Measurements from ENCODE around the gene ANKRD42. TPM values are rescaled to one million over a fixed set of nuclear protein-coding genes. Genes with fewer than 3 reads are reported as not detected.

ANKRD42 gene
- total and polyA plus RNA-seq, 2 of the 8 experiments (the other 6 are each of a cell fraction or from before 2014, with no cell fraction given), result 2.0 to 5.5 TPM

GRCh38 chr11:83194281-83195142 is 1.0 kb downstream of the ANKRD42 start:
- POLR2A ChIA-PET (ENCODE audit: partially characterized antibody), result interaction anchor here (1.0 to 3.6 kb wide), 4 partner anchors 10 to 293 kb away, joined by 3 to 17 read pairs (median 4); partner anchors contain the start of genes DDIAS and PCF11

More at GRCh38 chr11:83194281-83195142, 1.0 kb downstream of the ANKRD42 start:
- CTCF ChIA-PET (ENCODE audit: partially characterized antibody), result no interaction called here
- H4K8ac ChIP-seq (ENCODE audit: extremely low read depth, insufficient read depth, low read length), result peak overlapping the region; percentile 59
- H2BK20ac ChIP-seq (ENCODE audit: low read length), result no peak overlapping the region
- FAIRE-seq, result no peak
- H4K5ac ChIP-seq (ENCODE audit: insufficient read length, low read depth, low read length), result no peak overlapping the region
- H3K4me2 ChIP-seq (ENCODE audit: insufficient read depth in 1 of 2, low read depth in 2 of 2, low read length in 2 of 2), result peak overlapping the region; percentile 97
- H3K18ac ChIP-seq (ENCODE audit: extremely low read depth, low read length), result no peak overlapping the region
- no peak overlapping the region for H3K23ac ChIP-seq (ENCODE audit: insufficient read length)
- H2BK12ac ChIP-seq (ENCODE audit: low read depth, low read length), result no peak overlapping the region
- H3K56ac ChIP-seq (replicated peaks; ENCODE audit: insufficient read length, low read depth, low read length), result no peak overlapping the region
- H3K4me1 ChIP-seq (replicated peaks in 1 of 4; ENCODE audit: control insufficient read depth in 3 of 4, insufficient read depth in 4 of 4, low read length in 3 of 4), result peaks cover 0 to 2% (median 0%) of the 10 kb centered on the region in 4 experiments; a peak in 1 of 7 replicates
- H2AFZ ChIP-seq (ENCODE audit: low read length), result peak overlapping the region; percentile 93; the same call in 1 of the 2 replicates
- H2BK120ac ChIP-seq (replicated peaks; ENCODE audit: low read depth, low read length), result no peak overlapping the region
- DNase-seq (ENCODE audit: low read depth in 1 of 2, low spot score in 2 of 2), result peak in 1 of 2 experiments; percentile 57
- H4K91ac ChIP-seq (replicated peaks; ENCODE audit: insufficient read length, low read length), result no peak overlapping the region
- H3K4me3 ChIP-seq (ENCODE audit: extremely low read depth in 1 of 4, insufficient read depth in 2 of 4, low read depth in 3 of 4, low read length in 4 of 4), result peak overlapping the region; percentile 65 to 99 (median 95)
- no peak overlapping the region for H3K14ac ChIP-seq (ENCODE audit: insufficient read length)
- H3K79me2 ChIP-seq (ENCODE audit: control insufficient read depth in 1 of 2, insufficient read depth in 2 of 2, low read length in 2 of 2), result peaks cover 5 to 16% of the 10 kb centered on the region in 2 experiments
- H2BK5ac ChIP-seq (ENCODE audit: low read depth, low read length), result no peak overlapping the region
- peaks cover 0 to 2% (median 0%) of the 10 kb centered on the region in 4 experiments; a peak in 2 of 7 replicates for H3K27me3 ChIP-seq (replicated peaks in 1 of 4; ENCODE audit: control insufficient read depth in 3 of 4, extremely low read depth in 1 of 4, insufficient read depth in 3 of 4, low read length in 3 of 4)
- no peak overlapping the region for H2BK15ac ChIP-seq (ENCODE audit: low read length)
- H3K9ac ChIP-seq (replicated peaks in 1 of 4; ENCODE audit: extremely low read depth in 1 of 4, low read depth in 3 of 4, low read length in 3 of 4), result peak overlapping the region; percentile 45 to 85 (median 68)
- peaks cover 10% of the 10 kb centered on the region for H3K23me2 ChIP-seq (ENCODE audit: low read depth, low read length)
- H3K27ac ChIP-seq (ENCODE audit: low read depth, low read length), result no peak overlapping the region
- no peak overlapping the region for H2AK5ac ChIP-seq (ENCODE audit: low read depth, low read length)
- peaks cover 4 to 26% (median 12%) of the 10 kb centered on the region in 4 experiments; a peak in 7 of 8 replicates for H3K36me3 ChIP-seq (ENCODE audit: control insufficient read depth in 2 of 4, insufficient read depth in 4 of 4, low read length in 3 of 4)
- no peaks in the 10 kb centered on the region for H4K20me1 ChIP-seq (replicated peaks in 1 of 2; ENCODE audit: control insufficient read depth in 1 of 2, insufficient read depth in 2 of 2, low read length in 2 of 2)
- H3K79me1 ChIP-seq (ENCODE audit: low read depth, low read length), result 0 out of 2 replicates have a peak, but pooled peaks cover 4% of the 10 kb centered on the region
- TF ChIP-seq KDM4A (IDR thresholded peaks at IDR 0.05; ENCODE audit: low read depth, low read length, severe bottlenecking), result peak; percentile 28
- TF ChIP-seq RBBP5 (IDR thresholded peaks at IDR 0.05; ENCODE audit: borderline replicate concordance, low read depth, low read length), result peak; percentile 79; the same call in 1 of the 2 replicates
- peak; percentile 71 for TF ChIP-seq CEBPB (IDR thresholded peaks at IDR 0.05; ENCODE audit: low read depth, low read length)
- TF ChIP-seq POLR2AphosphoS5 (IDR thresholded peaks at IDR 0.05; ENCODE audit: low read depth, low read length), result no peak
- no peak for TF ChIP-seq TCF12 (IDR thresholded peaks at IDR 0.05; ENCODE audit: low read depth, low read length)
- TF ChIP-seq SUZ12 (IDR thresholded peaks at IDR 0.05; ENCODE audit: low read length), result peak; percentile 48; the same call in 1 of the 2 replicates
- peak; percentile 76 for TF ChIP-seq TBP (IDR thresholded peaks at IDR 0.05; ENCODE audit: low read depth, low read length)
- TF ChIP-seq TAF1 (IDR thresholded peaks at IDR 0.05; ENCODE audit: low read depth, low read length), result peak; percentile 15; the same call in 1 of the 2 replicates
- WGBS, 2 experiments (ENCODE audit: extremely low coverage in 1 of 2, insufficient coverage in 1 of 2, insufficient read length in 1 of 2, insufficient replicate concordance in 2 of 2, low coverage in 1 of 2, low lambda C conversion rate in 2 of 2, missing lambda C conversion rate in 1 of 2), result 12% methylated on average over 24 of the region's 35 CpGs; no CpG with 5 or more reads in 1 of the 2 experiments
- H3K4ac ChIP-seq (replicated peaks; ENCODE audit: insufficient read length, low read depth, low read length), result no peak overlapping the region
- no peaks in the 10 kb centered on the region for H3K9me3 ChIP-seq (ENCODE audit: insufficient read depth in 2 of 2, low read depth in 1 of 2, low read length in 1 of 2)

Data from H1 (cell line).